22Rv1 (cell line): ENCODE data around the gene DNM1L.

Experiments used
- CTCF ChIP-seq: fragments of 450-650 bp; IDR thresholded peaks from 2 replicates; pipeline ENCODE4 v1.5.1; 2017; ENCODE audit warnings: mild to moderate bottlenecking
- ZFX ChIP-seq: fragments of 450-650 bp; IDR thresholded peaks from 2 replicates; pipeline ENCODE4 v1.6.1; 2017; ENCODE audit warnings: antibody characterized with exemption, borderline replicate concordance

DNA sequence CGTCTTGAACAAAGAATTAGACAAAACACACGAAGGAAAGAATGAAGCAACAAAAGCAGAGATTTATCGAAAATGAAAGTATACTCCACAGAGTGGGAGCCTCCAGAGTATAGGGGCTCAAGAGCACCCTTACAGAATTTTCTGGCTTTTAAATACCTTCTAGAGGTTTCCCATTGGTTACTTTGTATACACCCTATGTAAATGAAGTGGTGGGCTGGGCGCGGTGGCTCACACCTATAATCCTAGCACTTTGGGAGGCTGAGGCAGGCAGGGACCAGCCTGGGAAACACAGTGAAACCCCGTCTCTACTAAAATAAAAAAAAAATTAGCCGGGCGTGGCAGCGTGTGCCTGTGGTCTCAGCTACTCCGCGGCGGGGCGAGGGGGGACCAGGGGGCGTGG is 13.1 kb upstream of the DNM1L start:
- TF ChIP-seq CTCF (no peak), ZFX (no peak)
